Measurements from ENCODE around the gene FAM167B. TPM values are rescaled to one million over a fixed set of nuclear protein-coding genes. Genes with fewer than 3 reads are reported as not detected.
"Not testable (repeated sequence)": the region's sequence is repeated elsewhere in the genome, so short reads cannot be mapped to it uniquely, and the experiment has no call there.

FAM167B gene
- total RNA-seq, 1 experiment from 2014 or later: not detected

DNA sequence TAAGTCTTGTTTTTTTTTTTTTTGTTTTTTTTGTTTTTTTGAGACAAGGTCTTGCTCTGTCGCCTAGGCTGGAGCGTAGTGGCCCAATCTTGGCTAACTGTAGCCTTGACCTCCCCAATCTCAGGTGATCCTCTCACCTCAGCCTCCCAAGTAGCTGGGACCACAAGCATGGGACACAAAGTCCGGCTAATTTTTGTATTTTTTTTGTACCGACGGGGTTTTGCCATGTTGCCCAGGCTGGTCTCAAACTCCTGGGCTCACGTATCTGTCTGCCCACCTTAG lies 10.1 kb downstream of the FAM167B start:
- DNase-seq (ENCODE audit: low read depth): no peak

DNA sequence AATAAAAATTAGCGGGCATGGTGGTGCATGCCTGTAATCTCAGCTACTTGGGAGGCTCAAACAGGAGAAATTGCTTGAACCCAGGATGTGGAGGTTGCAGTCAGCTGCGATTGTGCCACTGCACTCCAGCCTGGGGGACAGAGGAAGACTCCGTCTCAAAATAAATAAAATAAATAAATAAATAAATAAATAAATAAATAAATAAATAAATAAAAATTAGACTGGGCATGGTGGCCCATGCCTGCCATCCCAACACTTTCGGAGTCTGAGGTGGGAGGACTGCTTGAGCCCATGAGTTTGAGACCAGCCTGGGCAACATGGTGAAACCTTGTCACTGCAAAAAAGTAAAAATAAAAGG lies 16.2 kb downstream of the FAM167B start:
- DNase-seq (ENCODE audit: low read depth): not testable (repeated sequence)

DNA sequence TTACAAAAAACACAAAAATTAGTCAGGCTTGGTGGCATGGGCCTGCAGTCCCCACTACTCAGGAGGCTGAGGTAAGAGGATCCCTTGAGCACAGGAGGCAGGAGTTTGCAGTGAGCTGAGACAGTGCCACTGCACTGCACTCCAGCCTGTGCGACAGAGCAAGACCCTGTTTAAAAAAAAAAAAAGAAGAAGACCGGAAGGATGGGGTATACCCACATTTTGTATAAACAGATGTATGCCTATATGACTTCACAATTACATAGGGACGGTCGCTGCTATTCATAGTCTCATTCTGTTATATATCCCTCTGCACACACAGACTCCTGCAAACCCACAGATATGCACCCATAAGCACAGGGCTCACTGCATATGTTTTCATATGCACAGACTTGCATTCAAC lies 16.7 kb downstream of the FAM167B start:
- no peak for DNase-seq (ENCODE audit: low read depth)

DNA sequence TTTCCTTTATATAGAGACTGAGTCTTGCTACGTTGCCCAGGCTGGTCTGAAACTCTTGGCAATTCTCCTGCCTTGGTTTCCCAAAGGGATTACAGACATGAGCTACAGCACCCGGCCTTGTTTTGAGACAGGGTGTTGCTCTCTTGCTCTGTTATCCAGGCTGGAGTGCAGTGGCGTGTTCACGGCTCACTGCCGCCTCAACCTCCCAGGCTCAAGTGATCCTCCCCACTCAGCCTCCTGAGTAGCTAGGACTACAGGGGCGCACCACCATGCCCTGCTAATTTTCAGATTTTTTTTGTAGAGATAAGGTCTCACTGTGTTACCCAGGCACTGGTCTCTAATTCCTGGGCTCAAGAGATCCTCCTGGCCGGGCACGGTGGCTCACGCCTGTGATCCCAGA lies 18.8 kb downstream of the FAM167B start:
- DNase-seq (ENCODE audit: low read depth): no peak

DNA sequence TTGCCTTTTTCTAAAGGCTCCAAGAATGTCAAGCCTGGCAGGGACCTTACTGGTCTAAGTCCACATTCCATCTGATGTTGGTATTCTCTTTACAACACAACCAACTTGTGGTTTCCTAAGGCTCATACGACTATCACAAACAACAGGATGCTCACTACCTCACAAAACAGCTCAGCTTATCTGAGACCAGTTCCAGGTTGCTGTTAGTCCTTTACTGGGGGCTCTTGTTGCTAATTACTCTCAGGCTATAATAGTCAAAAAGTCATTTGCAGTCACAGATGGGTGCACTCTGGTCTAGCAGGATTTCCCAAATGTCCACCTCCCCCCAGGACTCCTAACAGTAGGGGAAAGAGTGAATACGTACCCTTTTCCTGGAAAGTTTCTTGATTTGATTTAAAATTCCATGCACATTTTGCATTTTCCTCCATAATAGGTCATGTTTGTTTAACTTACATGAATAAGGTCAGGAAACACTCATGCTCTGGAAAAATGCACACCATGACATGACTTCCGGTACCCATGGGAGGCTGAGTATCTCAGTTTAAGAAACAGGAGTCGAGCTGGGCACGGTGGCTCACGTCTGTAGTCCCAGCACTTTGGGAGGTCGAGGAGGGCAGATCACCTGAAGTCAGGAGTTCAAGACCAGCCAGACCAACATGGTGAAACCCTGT lies 20.0 kb downstream of the FAM167B start:
- DNase-seq (ENCODE audit: low read depth): no peak

DNA sequence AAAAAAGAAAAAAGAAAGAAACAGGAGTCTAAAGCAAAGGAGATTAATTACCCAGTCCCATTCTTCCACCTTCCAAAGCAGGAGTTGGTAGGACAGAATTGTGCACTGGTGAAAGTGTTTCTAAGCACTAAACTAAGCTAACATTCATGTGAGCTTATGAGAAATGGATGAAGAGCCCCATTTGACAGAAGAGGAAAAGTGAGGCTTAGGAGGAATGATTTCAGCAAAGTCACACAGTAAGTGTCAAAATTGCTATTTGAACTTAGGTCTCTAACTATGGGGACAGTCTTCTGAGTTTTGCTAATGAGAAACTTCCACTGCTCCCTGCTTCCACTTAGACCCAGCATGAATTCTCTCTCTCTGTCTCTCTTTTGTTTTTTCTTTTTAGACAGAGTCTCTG lies 22.7 kb downstream of the FAM167B start:
- no peak for DNase-seq (ENCODE audit: low read depth)

DNA sequence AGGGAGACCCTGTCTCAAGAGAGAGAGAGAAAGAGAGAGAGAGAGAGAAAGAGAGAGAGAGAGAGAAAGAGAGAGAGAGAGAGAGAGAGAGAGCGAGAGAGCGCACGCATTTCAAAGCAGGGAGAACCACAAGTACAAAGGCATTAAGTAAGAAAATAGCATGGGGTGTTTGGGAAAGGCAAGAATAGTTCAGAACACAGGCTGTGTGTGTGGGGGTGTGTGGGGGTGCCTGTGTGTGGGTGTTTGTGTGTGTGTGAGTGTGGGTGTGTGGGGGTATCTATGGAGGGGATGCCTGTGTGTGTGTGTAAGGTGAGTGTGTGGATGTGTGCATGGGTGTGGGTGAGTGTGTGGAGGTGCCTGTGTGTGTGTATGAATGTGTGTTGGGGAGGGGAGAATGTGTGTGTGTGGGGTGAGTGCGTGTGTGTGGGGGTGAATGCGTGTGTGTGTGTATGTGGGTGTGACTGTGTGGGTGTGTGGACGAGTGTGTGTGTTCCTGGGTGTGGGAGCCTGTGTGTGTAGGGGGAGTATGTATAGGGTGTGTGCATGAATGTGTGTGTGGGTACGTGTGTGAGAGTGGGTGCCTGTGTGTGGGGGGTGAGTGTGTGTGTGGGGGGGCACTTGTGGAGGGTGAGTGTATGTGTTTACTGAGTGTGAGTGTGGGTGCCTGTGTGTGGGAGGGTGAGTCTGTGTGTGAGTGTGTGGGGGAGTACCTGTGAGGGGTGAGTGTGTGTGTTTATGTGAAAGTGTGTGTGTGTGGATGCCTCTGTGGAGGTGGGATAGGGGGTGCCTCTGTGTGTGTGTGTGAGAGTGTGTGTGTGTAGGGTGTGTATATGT lies 25.8 kb downstream of the FAM167B start:
- no peak for DNase-seq (ENCODE audit: low read depth)

DNA sequence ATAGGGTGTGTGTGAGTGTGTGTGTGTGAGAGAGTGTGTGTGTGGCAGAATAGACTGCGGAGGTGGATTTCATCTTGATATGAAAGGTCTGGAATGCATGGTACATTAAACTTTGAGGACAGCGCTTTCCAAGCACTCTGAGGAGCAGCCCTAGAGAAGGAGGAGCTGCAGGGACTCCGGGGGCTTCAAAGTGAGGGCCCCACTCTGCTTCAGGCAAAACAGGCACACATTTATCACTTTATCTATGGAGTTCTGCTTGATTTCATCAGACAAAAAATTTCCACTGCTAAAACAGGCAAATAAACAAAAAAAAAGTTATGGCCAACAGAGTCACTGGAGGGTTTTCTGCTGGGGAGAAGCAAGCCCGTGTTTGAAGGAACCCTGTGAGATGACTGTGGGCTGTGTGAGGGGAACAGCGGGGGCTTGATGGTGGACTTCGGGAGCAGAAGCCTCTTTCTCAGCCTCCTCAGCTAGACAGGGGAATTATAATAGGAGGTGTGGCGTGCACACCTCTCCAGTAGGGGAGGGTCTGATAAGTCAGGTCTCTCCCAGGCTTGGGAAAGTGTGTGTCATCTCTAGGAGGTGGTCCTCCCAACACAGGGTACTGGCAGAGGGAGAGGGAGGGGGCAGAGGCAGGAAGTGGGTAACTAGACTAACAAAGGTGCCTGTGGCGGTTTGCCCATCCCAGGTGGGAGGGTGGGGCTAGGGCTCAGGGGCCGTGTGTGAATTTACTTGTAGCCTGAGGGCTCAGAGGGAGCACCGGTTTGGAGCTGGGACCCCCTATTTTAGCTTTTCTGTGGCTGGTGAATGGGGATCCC lies 26.6 kb downstream of the FAM167B start:
- DNase-seq (ENCODE audit: low read depth): no peak

DNA sequence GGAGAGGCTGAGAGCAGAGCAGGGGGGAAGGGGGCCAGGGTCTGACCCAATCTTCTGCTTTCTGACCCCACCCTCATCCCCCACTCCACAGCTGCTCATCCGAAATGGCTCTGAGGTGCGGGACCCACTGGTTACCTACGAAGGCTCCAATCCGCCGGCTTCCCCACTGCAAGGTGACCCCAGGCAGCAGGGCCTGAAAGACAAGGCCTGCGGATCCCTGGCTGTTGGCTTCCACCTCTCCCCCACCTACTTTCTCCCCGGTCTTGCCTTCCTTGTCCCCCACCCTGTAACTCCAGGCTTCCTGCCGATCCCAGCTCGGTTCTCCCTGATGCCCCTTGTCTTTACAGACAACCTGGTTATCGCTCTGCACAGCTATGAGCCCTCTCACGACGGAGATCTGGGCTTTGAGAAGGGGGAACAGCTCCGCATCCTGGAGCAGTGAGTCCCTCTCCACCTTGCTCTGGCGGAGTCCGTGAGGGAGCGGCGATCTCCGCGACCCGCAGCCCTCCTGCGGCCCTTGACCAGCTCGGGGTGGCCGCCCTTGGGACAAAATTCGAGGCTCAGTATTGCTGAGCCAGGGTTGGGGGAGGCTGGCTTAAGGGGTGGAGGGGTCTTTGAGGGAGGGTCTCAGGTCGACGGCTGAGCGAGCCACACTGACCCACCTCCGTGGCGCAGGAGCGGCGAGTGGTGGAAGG lies 27.8 kb downstream of the FAM167B start:
- DNase-seq (ENCODE audit: low read depth): no peak

DNA sequence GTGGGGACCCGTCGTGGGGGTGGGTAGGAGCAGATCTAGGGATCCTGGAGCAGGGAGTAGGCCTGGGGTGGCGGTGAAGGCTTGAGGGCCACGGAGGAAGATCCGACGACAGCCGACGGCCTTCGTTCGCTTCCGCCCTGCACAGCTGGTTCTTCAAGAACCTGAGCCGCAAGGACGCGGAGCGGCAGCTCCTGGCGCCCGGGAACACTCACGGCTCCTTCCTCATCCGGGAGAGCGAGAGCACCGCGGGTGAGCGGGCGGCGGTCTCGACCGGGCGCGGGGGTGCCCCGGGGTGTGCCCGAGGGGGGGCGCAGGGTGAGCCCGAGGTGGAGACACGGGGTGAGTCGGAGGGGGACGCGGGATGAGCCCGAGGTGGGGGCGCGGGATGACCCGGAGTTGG lies 28.4 kb downstream of the FAM167B start:
- no peak for DNase-seq (ENCODE audit: low read depth)

DNA sequence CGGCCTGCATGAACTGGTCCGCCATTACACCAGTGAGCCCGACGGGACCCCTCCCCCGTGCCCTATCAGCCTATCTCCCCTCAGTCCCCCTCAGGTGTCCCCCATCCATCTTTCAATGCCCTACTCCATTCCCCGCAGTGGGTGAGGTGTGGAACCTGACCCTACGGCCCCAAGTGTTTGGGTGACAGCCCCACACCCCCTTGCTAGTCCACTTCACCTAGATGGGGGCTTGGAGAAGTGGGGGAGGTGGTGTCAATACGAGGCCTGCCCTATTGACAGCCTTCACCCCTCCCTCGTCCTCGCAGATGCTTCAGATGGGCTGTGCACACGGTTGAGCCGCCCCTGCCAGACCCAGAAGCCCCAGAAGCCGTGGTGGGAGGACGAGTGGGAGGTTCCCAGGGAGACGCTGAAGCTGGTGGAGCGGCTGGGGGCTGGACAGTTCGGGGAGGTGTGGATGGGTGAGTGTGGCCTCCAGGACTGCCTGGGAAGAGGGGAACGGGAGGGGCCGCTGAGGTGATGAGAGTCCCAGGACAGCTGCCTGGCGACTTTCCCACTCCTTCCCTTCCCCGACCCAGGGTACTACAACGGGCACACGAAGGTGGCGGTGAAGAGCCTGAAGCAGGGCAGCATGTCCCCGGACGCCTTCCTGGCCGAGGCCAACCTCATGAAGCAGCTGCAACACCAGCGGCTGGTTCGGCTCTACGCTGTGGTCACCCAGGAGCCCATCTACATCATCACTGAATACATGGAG lies 29.2 kb downstream of the FAM167B start:
- no peak for DNase-seq (ENCODE audit: low read depth)

DNA sequence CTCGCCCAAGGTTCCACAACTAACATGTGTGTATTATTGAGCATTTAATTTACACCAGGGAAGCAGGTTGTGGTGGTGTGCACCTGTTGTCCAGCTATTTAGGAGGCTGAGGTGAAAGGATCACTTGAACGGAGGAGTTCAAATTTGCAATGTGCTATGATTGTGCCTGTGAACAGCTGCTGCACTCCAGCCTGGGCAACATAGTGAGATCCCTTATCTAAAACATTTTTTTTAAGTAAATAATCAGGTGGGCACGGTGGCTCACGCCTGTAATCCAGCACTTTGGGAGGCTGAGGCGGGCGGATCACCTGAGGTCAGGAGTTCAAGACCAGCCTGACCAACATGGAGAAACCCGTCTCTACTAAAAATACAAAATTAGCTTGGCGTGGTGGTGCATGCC lies 37.8 kb downstream of the FAM167B start:
- not testable (repeated sequence) for DNase-seq (ENCODE audit: low read depth)

DNA sequence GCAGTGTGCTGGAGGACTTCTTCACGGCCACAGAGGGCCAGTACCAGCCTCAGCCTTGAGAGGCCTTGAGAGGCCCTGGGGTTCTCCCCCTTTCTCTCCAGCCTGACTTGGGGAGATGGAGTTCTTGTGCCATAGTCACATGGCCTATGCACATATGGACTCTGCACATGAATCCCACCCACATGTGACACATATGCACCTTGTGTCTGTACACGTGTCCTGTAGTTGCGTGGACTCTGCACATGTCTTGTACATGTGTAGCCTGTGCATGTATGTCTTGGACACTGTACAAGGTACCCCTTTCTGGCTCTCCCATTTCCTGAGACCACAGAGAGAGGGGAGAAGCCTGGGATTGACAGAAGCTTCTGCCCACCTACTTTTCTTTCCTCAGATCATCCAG lies 38.6 kb downstream of the FAM167B start:
- no peak for DNase-seq (ENCODE audit: low read depth)

DNA sequence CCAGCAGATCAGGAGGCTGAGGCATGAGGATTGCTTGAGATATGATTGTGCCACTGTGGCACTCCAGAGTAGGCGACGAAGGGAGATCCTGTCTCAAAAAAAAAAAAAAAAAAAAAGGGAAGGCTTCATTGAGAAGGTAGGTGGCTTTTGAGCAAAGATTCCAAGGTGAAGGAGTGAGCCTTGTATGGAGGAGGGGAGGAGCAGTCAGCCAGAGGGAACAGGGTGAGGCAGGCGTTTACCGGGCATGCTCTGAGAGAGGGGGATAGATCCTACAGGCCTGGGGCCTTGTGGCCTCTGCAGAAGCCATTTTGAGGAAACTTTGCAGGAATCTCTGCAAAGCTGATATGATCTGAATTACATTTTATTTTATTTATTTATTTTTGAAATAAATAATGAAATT lies 39.7 kb downstream of the FAM167B start:
- DNase-seq (ENCODE audit: low read depth): no peak

DNA sequence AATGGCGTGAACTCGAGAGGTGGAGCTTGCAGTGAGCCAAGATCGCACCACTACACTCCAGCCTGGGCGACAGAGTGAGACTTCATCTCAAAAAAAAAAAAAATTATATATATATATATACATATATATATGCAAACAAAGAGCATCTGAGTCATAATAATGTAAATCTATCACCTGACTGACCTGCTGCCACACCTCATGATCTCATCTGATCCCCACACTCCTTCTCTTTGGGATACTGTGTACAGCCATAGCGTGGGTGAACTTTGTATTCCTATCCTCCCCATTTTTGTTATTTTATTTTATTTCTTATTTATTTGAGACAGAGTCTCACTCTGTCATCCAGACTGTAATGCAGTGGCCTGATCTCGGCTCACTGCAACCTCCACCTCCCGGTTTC lies 42.2 kb downstream of the FAM167B start:
- DNase-seq (ENCODE audit: low read depth): no peak

DNA sequence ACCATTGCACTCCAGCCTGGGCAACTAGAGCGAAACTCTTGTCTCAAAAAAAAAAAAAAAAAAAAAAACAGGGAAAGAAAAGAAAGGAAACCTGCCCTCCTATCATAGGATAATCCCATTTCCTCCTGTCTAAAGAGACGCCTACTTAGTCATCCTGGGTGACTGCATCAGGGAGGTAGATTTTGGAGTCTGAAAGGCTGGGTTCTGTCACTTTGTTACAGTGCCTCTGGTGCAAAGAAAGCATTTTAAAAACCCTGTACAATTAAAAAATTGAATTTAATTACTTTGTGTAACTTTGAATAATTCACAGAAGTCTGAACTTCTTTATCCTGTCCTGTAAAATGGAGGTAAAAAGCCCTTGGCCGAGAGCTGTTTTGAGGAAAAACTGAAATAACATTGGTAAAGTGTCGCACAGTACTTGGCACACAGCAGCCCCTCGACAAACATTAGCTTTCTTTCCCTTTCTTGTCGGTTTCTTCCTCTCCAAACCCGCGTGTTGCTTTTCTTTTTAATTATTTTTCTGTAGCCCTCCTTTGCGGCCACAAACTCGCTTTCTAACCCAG lies 44.2 kb downstream of the FAM167B start:
- peak; percentile 69 for DNase-seq (ENCODE audit: low read depth)

DNA sequence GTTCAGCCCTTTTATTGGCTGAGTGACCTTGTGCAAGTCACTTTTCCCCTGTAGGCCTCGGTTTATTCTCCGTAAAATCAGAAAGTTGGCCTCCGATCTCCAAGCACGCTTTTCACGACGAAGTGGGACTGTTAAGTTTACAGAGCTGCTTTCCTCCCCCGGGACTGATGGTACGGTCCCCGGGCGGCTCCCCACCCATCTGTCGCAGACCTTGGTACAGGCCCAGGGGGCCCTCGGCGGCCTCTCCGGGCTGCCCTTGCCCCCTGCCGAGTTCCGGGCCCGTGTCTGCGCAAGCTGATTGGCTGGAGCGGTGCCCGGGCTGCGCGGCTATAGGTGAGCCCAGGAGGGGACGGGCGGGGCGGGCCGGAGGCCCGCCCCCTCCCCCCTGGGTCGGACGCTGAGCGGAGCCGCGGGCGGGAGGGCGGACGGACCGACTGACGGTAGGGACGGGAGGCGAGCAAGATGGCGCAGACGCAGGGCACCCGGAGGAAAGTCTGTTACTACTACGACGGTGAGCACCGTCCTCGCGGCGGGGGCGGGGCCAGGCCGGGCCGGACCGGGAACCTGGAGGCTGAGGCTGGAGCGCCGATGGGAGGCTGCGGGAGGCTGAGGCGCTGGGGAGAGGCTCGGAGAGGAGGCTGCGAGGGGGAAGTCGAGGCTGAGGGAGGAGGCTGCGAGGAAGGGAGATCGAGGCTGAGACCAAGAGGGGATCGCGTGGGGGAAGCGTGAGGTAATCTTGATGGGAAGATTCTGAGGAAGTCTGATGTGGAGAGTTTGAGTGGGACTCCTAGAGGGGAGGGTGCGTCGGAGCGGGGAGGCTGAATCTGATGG lies 44.9 kb downstream of the FAM167B start, which contains the start of gene HDAC1:
HDAC1 (plus strand) TSS at position 376 of the 831 bp plus-strand sequence; CDS start at position 463, 87 bp downstream.
- DNase-seq (ENCODE audit: low read depth): peak; percentile 97

DNA sequence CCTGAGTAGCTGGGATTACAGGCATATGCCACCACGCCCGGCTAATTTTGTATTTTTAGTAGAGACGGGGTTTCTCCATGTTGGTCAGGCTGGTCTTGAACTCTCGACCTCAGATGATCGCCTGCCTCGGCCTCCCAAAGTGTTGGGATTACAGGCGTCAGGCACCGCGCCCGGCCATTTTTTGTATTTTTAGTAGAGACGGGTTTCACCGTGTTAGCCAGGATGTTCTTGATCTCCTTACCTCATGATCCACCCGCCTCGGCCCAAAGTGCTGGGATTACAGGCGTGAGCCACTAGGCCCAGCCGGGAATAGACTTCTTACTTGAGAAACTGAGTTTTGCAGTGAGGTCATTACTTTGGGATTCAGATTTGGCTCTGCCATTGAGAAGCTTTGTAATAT lies 51.2 kb downstream of the FAM167B start:
- not testable (repeated sequence) for DNase-seq (ENCODE audit: low read depth)
